K562 (cell line): Measurements from ENCODE around the gene EVI5. TPM values are rescaled to one million over a fixed set of nuclear protein-coding genes. Genes with fewer than 3 reads are reported as not detected.

Source experiments
- DACH1 ChIP-seq: fragments of 450-650 bp; IDR thresholded peaks from 2 replicates; pipeline ENCODE4 v1.6.1; 2018; ENCODE audit not compliant: partially characterized antibody
- HMG20B ChIP-seq: fragments of 250-450 bp; sonication (Bioruptor Pico); IDR thresholded peaks from 2 replicates; pipeline ENCODE4 v1.5.0; 2021; ENCODE audit warnings: mild to moderate bottlenecking
- SMAD4 ChIP-seq: fragments of 250-450 bp; sonication (Bioruptor Pico); conservative IDR thresholded peaks from 2 replicates; pipeline ENCODE4 v1.8.0; 2021; ENCODE audit warnings: inconsistent platforms, mild to moderate bottlenecking, moderate library complexity
- TEAD4 ChIP-seq, 2 experiments: sonication (generic) in 1 of 2; formaldehyde crosslinking in 1 of 2; IDR thresholded peaks; 2 replicates each; pipeline versions ENCODE4 v1.6.1 to v1.8.0; 2012 to 2022; ENCODE audit warnings: borderline replicate concordance in 1 of 2, inconsistent platforms in 1 of 2, low read length in 1 of 2, mild to moderate bottlenecking in 1 of 2, missing genetic modification reagents in 1 of 2
- TRIM24 ChIP-seq, 2 experiments: fragments of 450-650 bp; IDR thresholded peaks; 2 replicates each; pipeline ENCODE4 v1.6.1; 2016
- ZBTB40 ChIP-seq, 2 experiments: fragments of 450-650 bp in 1 of 2; sonication (generic) in 1 of 2; formaldehyde crosslinking in 1 of 2; IDR thresholded peaks; 2 replicates each; pipeline versions ENCODE4 v1.7.1 to v1.9.0; 2016 to 2022; ENCODE audit warnings: inconsistent platforms in 1 of 2, mild to moderate bottlenecking in 1 of 2, missing genetic modification reagents in 1 of 2
- polyA plus RNA-seq, 8 experiments: library from polyadenylated mRNA; depleted of rRNA in 4 of 8; stranded (reverse) in 5 of 8; unstranded in 3 of 8; fragments of >200 nt; fragmentation: Nextera tagmentation in 2 of 8; fragmentation: Illumina TruSeq in 1 of 8; extraction: Ambion mirVana in 2 of 8; extraction: Trizol in 1 of 8; gene quantifications; 2 replicates each; pipeline versions ENCODE4 v1.2.1 to v1.2.3, GENCODE V29; 2011 to 2014; ENCODE audit warnings: inconsistent platforms in 1 of 8, missing spikeins in 1 of 8
- total RNA-seq, 7 experiments: library from RNA; depleted of rRNA in 6 of 7; stranded (reverse); fragments of >200 nt in 6 of 7; fragmentation: Illumina TruSeq in 2 of 7; extraction: Trizol in 2 of 7; gene quantifications; 2 replicates each; pipeline versions ENCODE4 v1.2.1 to v1.2.3, GENCODE V29; 2011 to 2021; ENCODE audit warnings: low replicate concordance in 1 of 7

Gene EVI5
- total and polyA plus RNA-seq, 9 of the 15 experiments (the other 6 are each of a cell fraction or from before 2014, with no cell fraction given) = 1.7 to 50.1 (median 13.7) TPM

GRCh38 chr1:92556350-92556749 is 228.6 kb downstream of the EVI5 start (continued):
- TF ChIP-seq ZBTB40 (IDR thresholded peaks at IDR 0.05) (no peak), ZBTB40 (CRISPR knock-in tag; IDR thresholded peaks at IDR 0.05) (no peak), DACH1 (no peak), HMG20B (CRISPR knock-in tag) (no peak), TRIM24 (IDR thresholded peaks at IDR 0.05) (no peak), TEAD4 (IDR thresholded peaks at IDR 0.05; ENCODE audit: low read length) (no peak), TEAD4 (CRISPR knock-in tag; IDR thresholded peaks at IDR 0.05; ENCODE audit: borderline replicate concordance) (no peak), SMAD4 (CRISPR knock-in tag) (no peak)
